ENCODE measurements around the gene ELOF1. TPM values are rescaled to one million over a fixed set of nuclear protein-coding genes. Genes with fewer than 3 reads are reported as not detected.

Gene ELOF1
- total RNA-seq, 4 donors from 2014 or later, result 30.5 to 39.2 (median 32.2) TPM

DNA sequence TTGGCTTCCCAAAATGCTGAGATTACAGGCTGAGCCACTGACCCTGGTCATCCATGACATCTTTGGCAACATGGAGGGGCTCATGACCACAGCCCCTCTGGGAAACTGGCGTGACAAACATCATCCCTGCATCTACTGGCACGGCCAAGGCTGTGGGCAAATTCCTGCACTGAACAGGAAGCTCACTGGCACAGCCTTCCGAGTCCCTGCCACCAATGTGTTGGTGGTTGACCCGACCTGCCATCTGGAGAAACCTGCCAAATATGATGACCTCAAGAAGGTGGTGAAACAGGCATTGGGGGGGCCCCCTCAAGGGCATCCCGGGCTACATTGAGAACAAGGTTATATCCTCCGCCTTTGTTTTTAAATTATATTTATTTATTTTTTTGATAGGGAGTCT, 27.3 kb upstream of the ELOF1 start:
- Histone ChIP-seq H3K27ac (no peak overlapping the region), H3K9me3 (no peaks in the 10 kb centered on the region), H3K4me3 (no peak overlapping the region), H3K27me3 (no peaks in the 10 kb centered on the region), H3K4me1 (peaks cover 0 to 12% (median 5%) of the 10 kb centered on the region in 4 donors), H3K36me3 (no peaks in the 10 kb centered on the region)
- no peak for DNase-seq
- TF ChIP-seq, protein P1, sequence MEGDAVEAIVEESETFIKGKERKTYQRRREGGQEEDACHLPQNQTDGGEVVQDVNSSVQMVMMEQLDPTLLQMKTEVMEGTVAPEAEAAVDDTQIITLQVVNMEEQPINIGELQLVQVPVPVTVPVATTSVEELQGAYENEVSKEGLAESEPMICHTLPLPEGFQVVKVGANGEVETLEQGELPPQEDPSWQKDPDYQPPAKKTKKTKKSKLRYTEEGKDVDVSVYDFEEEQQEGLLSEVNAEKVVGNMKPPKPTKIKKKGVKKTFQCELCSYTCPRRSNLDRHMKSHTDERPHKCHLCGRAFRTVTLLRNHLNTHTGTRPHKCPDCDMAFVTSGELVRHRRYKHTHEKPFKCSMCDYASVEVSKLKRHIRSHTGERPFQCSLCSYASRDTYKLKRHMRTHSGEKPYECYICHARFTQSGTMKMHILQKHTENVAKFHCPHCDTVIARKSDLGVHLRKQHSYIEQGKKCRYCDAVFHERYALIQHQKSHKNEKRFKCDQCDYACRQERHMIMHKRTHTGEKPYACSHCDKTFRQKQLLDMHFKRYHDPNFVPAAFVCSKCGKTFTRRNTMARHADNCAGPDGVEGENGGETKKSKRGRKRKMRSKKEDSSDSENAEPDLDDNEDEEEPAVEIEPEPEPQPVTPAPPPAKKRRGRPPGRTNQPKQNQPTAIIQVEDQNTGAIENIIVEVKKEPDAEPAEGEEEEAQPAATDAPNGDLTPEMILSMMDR (IDR thresholded peaks at IDR 0.05), result no peak
- no peak for TF ChIP-seq POLR2A (IDR thresholded peaks at IDR 0.05)

DNA sequence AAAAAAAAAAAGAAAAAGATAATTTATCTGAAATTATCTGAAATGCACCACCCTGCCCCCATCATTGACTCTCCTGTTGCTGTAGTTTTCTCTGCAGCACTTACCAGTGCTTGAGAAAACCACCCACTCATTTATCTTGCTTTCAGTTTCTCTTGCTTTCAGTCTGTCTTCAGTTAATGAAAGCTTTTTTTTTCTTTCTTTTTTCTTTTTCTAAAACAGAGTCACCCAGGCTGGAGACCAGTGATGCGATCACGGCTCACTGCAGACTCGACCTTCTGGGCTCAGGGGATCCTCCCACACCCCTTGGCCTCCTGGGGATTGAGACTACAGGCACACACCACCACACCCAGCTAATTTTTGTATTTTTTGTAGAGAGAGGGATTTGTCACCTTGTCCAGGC, 22.7 kb upstream of the ELOF1 start:
- H3K4me3 ChIP-seq, result no peak overlapping the region
- H3K4me1 ChIP-seq, result peaks cover 0 to 32% (median 15%) of the 10 kb centered on the region in 4 donors
- TF ChIP-seq, protein P1 (IDR thresholded peaks at IDR 0.05), result no peak
- DNase-seq, result peak in 2 of 3 donors; percentile 85 to 86
- no peaks in the 10 kb centered on the region for H3K36me3 ChIP-seq
- peak overlapping the region in 3 of 4 donors; percentile 52 to 93 (median 63) for H3K27ac ChIP-seq
- no peaks in the 10 kb centered on the region for H3K27me3 ChIP-seq
- H3K9me3 ChIP-seq, result no peaks in the 10 kb centered on the region

DNA sequence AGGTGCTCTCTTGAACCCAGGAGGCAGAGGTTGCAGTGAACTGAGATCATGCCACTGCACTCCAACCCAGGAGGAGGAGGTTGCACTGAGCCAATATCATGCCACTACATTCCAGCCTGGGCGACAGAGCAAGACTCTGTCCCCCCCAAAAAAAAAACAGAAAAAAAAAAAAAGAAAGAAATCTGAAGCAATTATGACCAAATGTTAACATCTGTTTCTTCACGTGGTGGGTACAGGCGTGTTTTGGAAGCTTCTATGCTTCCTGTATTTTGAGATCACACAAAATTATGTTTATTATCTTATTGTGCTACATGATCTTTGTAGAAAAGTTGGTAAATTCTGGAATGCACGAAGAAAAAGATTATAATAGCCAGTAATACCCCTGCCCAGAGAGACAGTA, 21.1 kb upstream of the ELOF1 start:
- H3K27me3 ChIP-seq, result no peaks in the 10 kb centered on the region
- no peak overlapping the region for H3K4me3 ChIP-seq
- H3K9me3 ChIP-seq, result no peaks in the 10 kb centered on the region
- peak overlapping the region in 2 of 4 donors; percentile 70 to 93 for H3K27ac ChIP-seq
- no peaks in the 10 kb centered on the region for H3K36me3 ChIP-seq
- TF ChIP-seq, protein P1 (IDR thresholded peaks at IDR 0.05), result no peak
- no peak for TF ChIP-seq POLR2A (IDR thresholded peaks at IDR 0.05)
- DNase-seq, result no peak
- H3K4me1 ChIP-seq, result peaks cover 0 to 32% (median 15%) of the 10 kb centered on the region in 4 donors

DNA sequence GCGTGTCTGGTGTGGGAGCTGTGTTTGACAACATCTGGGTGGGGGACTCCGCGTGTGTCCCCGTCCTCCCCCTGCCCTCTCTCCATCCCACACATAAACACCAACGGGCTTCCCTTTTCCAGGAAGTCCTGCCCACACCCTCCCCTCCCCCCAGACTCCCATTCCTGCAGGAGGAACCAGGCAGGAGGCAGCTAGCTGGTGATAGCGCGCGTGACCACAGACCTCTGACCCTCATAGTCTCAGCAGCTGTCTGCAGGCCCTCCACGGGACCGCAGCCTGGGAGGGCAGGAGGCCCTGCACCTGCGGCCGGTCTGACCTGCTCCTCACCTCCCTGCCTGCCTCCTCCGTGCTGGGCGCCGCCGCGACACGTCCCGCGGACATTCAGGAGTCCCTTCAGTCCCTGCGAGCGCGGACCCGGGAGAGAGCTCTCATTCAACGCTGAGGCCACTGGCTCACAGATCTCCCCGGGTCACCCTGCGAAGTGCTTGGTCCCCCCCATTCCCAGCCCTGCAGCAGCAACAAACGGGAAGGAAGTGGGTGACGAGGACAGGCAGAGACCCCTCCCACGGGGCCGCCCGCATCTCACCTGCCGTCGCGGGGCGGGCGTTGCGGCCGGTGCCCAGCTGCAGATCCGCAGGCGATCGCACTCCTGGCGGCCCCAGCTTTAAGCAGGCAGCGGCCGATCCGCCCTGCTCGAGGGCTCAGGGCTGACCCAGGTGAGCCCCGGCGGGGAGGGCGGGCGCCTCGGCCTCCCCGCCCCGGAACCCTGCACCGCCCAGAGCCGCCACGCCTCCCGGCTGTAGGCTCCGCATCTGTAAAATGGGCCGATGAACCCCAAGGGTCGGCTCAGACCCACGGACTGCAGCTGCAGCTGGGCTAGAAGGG, 19.5 kb upstream of the ELOF1 start:
- Histone ChIP-seq H3K27ac (peak overlapping the region; percentile 67 to 93 (median 70)), H3K4me1 (peaks cover 0 to 32% (median 15%) of the 10 kb centered on the region in 4 donors), H3K36me3 (no peaks in the 10 kb centered on the region), H3K9me3 (no peaks in the 10 kb centered on the region), H3K4me3 (peak overlapping the region; percentile 42 to 63 (median 60)), H3K27me3 (no peaks in the 10 kb centered on the region)
- peak in 2 of 3 donors; percentile 73 to 75 for DNase-seq
- TF ChIP-seq POLR2A (IDR thresholded peaks at IDR 0.05), result no peak
- TF ChIP-seq, protein P1 (IDR thresholded peaks at IDR 0.05), result no peak

DNA sequence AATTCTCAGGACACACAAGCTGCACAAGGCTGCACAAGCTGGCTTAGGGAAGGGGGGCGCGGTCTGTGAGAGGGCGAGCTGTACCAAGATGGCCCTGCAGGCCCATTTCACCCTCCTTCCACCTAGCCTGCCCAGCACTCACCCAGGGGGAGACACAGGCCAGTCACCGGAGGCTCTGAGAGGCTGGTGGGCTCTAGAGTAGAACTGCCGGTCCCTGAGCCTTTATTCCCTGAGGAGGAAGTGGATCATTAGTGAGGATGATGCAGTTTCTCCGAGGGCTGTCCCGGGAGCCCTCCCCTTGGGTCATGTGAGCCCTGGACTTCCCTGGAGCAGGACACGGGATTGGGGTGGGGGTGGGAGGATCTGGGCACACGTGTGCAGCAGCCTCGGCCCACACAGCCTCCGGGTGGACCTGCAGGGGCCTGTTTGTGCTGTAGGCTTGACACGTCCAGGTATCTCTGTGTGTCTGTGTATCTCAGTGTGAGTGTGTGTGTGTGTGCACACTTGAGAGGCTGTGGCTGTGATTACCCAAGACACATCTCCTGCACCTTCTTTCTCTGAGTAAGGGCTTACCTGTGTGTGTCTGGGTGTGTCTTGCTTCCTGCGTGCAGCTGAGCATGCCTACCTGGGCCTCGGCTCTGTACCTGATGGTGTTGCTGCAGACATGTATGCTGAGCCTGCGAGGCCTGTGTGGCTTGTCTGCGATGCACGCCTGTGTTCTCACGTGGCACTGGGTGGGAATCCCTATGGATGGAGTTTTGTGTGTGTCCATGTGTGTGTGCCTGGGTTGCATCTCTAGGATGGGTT, 18.6 kb upstream of the ELOF1 start, which contains the start of gene ACP5:
Gene ACP5 (minus strand): TSS at position 195 of the 807 bp plus-strand sequence. CDS start 328 bp downstream, outside the sequence.
- peaks cover 0 to 30% (median 15%) of the 10 kb centered on the region in 4 donors for H3K4me1 ChIP-seq
- DNase-seq, result no peak
- H3K27me3 ChIP-seq, result no peaks in the 10 kb centered on the region
- no peak for TF ChIP-seq POLR2A (IDR thresholded peaks at IDR 0.05)
- TF ChIP-seq, protein P1 (IDR thresholded peaks at IDR 0.05), result no peak
- no peaks in the 10 kb centered on the region for H3K36me3 ChIP-seq
- H3K27ac ChIP-seq, result peak within 1 kb of the TSS; percentile 67 to 93 (median 70)
- peak within 1 kb of the TSS; percentile 42 to 63 (median 60) for H3K4me3 ChIP-seq
- no peaks in the 10 kb centered on the region for H3K9me3 ChIP-seq

All from Peyer's patch (tissue), 4 donors.